ENCODE data around the gene ARHGAP26.
A peak's percentile ranks its signal among the peaks of the same experiment; 100 is the strongest.

DNA sequence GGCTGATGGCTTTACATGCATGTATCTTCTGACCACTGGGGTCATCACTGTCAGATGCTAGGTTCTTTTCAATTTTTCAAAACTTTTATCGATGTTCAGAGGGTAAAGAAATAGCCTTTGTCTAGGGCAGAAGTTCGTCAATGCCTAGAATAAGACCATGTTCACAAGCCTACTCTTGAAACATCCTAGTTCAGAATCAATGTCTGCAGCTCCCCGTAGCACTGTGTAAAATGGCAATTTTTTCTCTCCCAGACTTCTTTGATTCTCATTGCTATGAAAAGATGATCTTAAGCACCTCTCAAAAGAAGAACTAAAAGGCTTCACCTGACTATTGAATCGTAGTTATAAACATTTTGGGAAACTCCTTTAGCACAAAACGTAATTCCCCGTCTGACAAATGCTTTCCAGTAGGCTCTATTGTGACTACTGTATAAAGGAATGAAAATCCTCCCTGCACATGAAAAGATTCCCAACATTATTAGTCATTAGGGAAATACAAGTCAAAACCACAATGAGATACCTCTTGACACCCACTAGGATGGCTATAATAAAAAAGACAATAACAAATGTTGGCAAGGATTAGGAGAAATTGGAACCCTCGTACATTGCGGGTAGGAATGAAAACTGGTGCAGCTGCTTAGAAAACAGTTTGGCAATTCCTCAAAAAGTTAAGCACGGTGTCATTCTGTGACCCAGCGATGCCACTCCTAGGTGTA, 263.5 kb downstream of the ARHGAP26 start:
- peak; percentile 77 for TF ChIP-seq JUN (IDR thresholded peaks at IDR 0.05; ENCODE audit: borderline replicate concordance, insufficient read depth, insufficient read length, low read depth)
- TF ChIP-seq CTCF (IDR thresholded peaks at IDR 0.05; ENCODE audit: extremely low read depth in 1 of 2, insufficient read depth in 1 of 2, low read depth in 1 of 2, low read length in 2 of 2), result no peak
- TF ChIP-seq POLR2A (IDR thresholded peaks at IDR 0.05; ENCODE audit: low read depth, low read length), result no peak
- TF ChIP-seq POLR2AphosphoS5 (IDR thresholded peaks at IDR 0.05; ENCODE audit: insufficient read depth, low read depth, low read length), result peak; percentile 32
- no peak for TF ChIP-seq EZH2 (IDR thresholded peaks at IDR 0.05; ENCODE audit: borderline replicate concordance, low read depth, low read length, severe bottlenecking)
- TF ChIP-seq FOS (IDR thresholded peaks at IDR 0.05; ENCODE audit: borderline replicate concordance, insufficient read depth, low read length), result peak; percentile 91
- peak; percentile 12 for TF ChIP-seq GATA2 (IDR thresholded peaks at IDR 0.05; ENCODE audit: insufficient read depth, insufficient read length, low read depth, low read length)
- TF ChIP-seq MYC (IDR thresholded peaks at IDR 0.05; ENCODE audit: low read depth, low read length), result no peak
- no peak for TF ChIP-seq MAX (IDR thresholded peaks at IDR 0.05; ENCODE audit: insufficient read depth, insufficient read length)
